ENCODE results near the gene CPLX4.
"Not testable (repeated sequence)": the region's sequence is repeated elsewhere in the genome, so short reads cannot be mapped to it uniquely, and the experiment has no call there.

CPLX4 gene

GRCh38 chr18:59271606-59272220, 46.7 kb downstream of the CPLX4 start:
- in situ Hi-C loops (cut with HindIII; ENCODE audit: low sequenced_read_pairs), result no loop called here

GRCh38 chr18:59270689-59271257, 47.7 kb downstream of the CPLX4 start:
- in situ Hi-C loops (cut with HindIII; ENCODE audit: low sequenced_read_pairs), result no loop called here

GRCh38 chr18:59269563-59270119, 48.8 kb downstream of the CPLX4 start:
- in situ Hi-C loops (cut with HindIII; ENCODE audit: low sequenced_read_pairs), result no loop called here

- in situ Hi-C loops (cut with HindIII; ENCODE audit: low sequenced_read_pairs), result no loop called here
Measured at GRCh38 chr18:59268721-59269562, 49.5 kb downstream of the CPLX4 start.

- in situ Hi-C loops (cut with HindIII; ENCODE audit: low sequenced_read_pairs), result no loop called here
Measured at GRCh38 chr18:59268127-59268720, 50.2 kb downstream of the CPLX4 start.

- in situ Hi-C loops (cut with HindIII; ENCODE audit: low sequenced_read_pairs), result no loop called here
Measured at GRCh38 chr18:59267503-59268126, 50.8 kb downstream of the CPLX4 start.

GRCh38 chr18:59266886-59267502, 51.5 kb downstream of the CPLX4 start:
- in situ Hi-C loops (cut with HindIII; ENCODE audit: low sequenced_read_pairs), result no loop called here

GRCh38 chr18:59266459-59266858, 52.0 kb downstream of the CPLX4 start:
- in situ Hi-C loops (cut with HindIII; ENCODE audit: low sequenced_read_pairs), result no loop called here

GRCh38 chr18:59265974-59266369, 52.5 kb downstream of the CPLX4 start:
- in situ Hi-C loops (cut with HindIII; ENCODE audit: low sequenced_read_pairs), result no loop called here

- in situ Hi-C loops (cut with HindIII; ENCODE audit: low sequenced_read_pairs), result no loop called here
Measured at GRCh38 chr18:59265246-59265973, 53.0 kb downstream of the CPLX4 start.

GRCh38 chr18:59264651-59265245, 53.7 kb downstream of the CPLX4 start:
- in situ Hi-C loops (cut with HindIII; ENCODE audit: low sequenced_read_pairs), result no loop called here

- in situ Hi-C loops (cut with HindIII; ENCODE audit: low sequenced_read_pairs), result no loop called here
Measured at GRCh38 chr18:59264121-59264571, 54.3 kb downstream of the CPLX4 start.

- in situ Hi-C loops (cut with HindIII; ENCODE audit: low sequenced_read_pairs), result no loop called here
Measured at GRCh38 chr18:59263661-59264060, 54.8 kb downstream of the CPLX4 start.

GRCh38 chr18:59262243-59262642, 56.2 kb downstream of the CPLX4 start:
- in situ Hi-C loops (cut with HindIII; ENCODE audit: low sequenced_read_pairs), result not testable (repeated sequence)

- in situ Hi-C loops (cut with HindIII; ENCODE audit: low sequenced_read_pairs), result not testable (repeated sequence)
Measured at GRCh38 chr18:59261842-59262241, 56.6 kb downstream of the CPLX4 start.

- in situ Hi-C loops (cut with HindIII; ENCODE audit: low sequenced_read_pairs), result not testable (repeated sequence)
Measured at GRCh38 chr18:59255491-59255890, 63.0 kb downstream of the CPLX4 start.

GRCh38 chr18:59249199-59249774, 69.2 kb downstream of the CPLX4 start:
- in situ Hi-C loops (cut with HindIII; ENCODE audit: low sequenced_read_pairs), result no loop called here

- in situ Hi-C loops (cut with HindIII; ENCODE audit: low sequenced_read_pairs), result no loop called here
Measured at GRCh38 chr18:59246796-59247195, 71.7 kb downstream of the CPLX4 start.

Measured in DLD1 (cell line).